DMS 273 (cell line): ENCODE measurements around the gene NXPH1.
A peak's percentile ranks its signal among the peaks of the same experiment; 100 is the strongest.

ENCODE experiments used
- DNase-seq: peaks from one replicate; lab custom pipeline; 2025; ENCODE audit not compliant: unreplicated experiment; lab: John Stamatoyannopoulos, UW

The NXPH1 gene

DNA sequence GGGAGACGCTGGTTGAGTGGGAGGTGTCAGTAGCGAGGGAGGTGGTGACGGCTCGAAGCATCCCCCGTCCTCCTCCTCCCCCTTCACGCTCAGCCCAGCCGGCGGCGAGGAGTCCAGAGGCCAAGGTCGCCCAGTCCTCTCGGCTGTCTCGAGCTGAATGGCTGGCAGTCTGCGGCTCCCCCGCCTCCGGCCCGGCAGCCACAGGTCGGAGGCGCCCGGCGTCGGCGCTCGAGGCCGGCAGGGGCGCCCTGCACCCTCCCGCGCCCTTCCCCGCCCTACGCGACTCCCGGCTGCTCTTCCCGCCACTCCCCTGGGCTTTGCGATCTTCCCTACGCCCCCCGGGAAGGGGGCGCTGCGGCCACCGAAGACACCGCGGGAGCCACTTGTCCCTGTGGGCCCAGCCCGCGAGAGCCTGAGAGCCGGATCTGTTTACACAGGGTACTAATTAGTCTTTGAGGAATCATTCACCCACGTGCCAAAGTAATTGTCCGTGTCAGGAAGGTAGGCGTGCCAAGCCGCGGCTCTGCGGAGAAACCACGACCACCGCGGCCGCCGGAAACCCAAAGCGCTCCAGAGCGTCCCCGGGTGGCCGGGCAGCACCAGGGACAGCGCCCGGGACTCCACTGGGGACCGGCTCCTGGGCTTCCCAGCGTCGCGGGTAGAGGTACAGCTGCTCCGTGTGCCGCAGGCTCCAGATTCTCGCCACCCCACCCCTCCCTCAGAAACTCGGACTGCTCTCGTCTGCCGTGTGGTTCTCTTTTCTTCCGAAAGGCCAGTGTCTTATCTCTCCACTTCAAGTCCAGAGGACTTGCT, at the start of gene NXPH1:
NXPH1 (plus strand) TSS at position 133 of the 813 bp plus-strand sequence.
- peak; percentile 89 for DNase-seq

DNA sequence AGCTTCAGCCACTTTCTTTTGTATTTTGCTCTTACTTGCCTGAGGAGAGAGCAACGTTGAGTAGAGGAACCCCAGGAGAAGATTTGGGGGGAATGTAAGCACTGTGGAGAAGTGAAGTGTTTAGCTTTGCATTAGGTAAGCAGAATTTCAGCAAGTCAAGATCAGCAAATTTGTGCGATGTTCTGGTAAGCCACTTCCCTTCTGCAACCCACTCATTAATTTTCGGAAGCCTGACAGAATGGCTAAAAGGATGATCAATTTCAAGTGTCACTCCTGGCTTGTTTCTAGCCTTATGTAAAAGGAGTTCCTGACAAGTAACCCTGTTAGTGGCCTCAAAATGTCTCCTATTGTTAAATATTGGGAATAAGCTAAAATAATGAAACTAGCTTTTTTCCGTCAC, 48.5 kb upstream of the NXPH1 start:
- no peak for DNase-seq

DNA sequence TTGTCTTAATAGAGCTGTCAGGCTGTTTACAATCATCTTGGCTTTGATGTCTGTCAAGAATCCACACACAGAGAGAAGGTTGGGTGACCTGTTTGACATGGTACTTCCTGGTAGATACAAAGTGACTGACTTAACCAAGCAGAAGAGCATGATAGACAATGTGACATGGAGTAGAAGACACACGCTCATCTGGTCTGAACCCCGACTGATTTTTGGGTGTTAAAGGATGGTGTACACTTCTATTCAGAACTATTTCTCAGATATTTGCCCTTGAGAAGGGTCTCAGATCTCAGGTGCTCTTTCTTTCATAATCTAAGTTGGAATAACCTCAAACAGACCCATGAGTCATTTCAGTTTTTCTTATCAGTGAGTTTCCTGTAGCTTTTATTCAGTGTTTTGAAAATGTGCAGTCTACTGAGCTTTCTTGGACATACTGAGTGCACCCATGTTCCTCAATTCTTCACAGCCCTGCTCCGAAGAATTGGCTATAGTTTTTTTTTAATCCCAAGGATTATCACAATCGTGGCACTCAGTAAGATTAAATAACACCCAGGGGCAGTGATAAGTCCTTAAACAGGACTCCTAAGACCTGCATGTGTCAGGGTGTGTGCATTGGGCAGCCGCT, 46.4 kb upstream of the NXPH1 start:
- no peak for DNase-seq

DNA sequence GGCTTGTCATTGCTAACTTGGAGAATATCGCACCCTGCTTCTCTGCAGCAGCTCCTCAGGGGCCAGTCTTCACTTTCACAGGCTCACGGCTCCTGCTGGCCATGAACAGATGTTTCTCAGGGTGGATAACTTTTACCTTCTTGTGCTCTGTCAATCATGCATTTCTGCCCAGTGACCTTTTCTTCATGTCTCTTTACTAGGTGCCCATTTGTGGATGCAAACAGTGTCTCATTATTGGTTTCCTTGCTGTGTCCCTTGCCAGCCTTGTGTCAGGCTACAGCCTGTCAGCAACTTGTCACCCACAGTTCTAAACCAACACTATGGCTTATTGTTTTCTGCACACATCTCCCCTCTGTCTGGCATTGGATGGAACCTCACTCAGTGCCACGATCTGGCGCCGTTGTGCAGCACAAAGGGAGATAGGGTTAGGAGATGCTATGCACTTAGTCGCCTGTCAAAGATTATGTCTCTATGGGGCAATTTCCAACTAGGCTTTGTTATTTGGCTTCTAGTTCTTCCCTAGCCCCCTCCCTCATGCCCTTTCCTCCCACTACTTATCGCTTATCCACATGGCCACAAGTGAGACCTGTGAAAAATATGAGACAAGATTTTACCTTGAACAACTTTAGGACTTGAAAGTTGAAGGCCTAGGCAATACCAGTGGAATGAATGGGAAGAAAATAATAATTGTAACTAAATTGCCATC, 45.7 kb upstream of the NXPH1 start:
- DNase-seq: peak; percentile 22

DNA sequence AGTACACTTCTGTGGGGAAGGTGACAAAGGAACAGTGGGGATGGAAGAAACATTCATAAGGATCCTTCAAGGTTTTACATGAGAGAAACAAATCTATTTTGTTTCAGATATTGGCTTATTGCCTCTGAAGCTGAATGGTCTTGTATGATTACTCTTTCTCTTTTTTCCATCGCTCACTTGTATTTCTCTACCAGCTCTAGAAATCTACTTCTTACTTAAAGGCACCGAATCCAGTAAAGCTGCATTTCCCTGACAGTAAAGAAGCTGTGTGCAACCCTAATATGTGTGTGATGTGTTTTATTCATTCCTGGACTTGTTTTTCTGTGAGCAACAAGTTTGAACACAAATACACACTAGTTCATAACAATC, 45.2 kb upstream of the NXPH1 start:
- no peak for DNase-seq

DNA sequence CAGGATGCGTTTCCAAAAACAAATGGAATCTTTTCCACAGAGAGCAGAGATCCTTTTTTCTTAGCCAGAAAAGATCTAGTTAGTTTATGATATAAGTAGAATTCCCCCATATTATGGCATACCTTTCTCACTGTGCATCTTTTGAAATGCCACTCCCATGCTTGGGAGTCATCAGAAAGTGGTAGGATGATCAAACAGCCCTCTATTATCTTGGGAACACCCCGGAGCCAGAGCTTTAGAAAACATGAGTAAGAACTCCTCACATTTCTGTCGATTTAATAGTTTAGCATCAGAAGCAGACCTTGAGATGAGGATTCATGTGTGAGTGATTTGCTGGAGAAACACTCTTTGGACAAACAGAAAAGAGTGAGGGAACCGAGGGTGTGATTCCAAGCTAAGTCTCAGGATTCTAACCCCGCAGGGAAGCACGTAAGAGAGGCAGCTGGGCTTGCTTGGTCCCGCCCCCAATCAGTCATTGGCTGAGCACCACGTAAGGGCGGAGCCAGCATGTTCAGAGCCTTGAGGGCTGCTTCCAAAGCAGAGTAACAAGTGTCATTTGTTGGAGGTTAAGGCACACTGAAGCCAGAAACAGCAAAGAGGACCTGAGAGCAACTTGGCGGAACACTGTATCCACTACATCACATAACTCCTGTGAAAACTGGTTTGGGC, 43.7 kb upstream of the NXPH1 start:
- peak; percentile 10 for DNase-seq

DNA sequence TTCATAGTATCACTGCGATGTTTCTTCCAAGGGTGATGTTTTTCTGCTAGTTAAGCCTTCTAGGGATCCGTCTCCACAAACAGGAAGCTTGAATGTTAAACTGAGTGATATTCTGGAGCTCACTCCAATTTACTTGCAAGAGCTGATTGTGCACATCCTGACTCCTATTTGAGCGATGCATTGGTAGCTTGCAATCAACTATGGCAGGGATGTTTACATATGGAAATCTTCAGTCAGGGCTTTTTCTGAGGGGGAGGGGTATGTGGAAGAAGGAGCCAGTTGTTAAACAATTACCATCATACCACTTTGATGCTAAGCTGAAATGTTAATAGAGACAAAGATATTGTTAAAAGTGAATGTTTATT, 43.2 kb upstream of the NXPH1 start:
- DNase-seq: no peak

DNA sequence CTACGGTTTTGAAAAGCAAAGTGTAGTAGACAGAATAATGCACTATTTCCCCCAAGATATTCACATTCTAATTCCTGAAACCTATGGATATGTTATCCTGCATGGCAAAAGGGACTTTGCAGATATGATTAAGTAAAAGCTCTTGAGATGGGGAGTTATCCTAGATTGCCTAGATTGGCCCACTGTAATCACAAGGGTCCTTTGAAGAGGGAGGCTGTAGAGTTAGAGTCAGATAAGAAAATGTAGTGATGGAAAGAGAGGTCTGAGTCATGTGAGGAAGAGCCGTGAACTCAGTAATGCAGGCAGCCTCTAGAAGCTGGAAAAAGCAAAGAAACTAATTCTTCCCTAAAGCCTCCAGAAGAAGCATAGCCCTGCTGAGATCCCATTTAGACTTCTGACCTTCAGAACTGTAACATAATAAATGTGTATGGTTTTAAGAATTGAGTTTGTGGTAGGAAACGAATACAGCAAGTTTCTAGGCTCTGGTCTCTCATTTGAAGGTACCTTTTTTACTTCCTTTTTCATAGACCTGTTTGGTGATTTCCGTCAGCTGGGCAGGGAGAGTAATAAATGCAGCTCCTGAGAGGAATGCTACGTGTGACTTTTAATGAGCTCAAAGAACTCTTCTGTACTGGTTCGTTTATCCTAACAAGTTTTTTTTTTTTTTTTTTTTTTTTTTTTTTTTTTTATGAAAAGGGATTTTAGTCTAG, 41.9 kb upstream of the NXPH1 start:
- no peak for DNase-seq

DNA sequence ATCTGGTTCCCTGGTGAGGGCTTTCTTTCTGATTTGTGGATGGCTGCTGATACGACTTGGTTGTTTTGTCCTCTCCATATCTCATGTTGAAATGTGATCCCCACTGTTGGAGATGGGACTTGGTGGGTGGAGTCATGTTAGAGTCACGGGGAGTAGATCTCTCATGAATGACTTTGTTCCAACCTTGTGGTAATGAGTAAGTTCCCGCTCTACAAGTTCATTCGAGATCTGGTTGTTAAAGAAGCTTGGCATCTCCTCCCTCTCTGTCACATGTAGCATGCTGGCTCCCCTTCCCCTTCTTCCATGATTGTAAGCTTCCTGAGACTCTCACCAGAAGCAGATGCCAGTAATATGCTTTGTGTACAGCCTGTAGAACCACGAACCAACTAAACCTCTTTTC, 37.1 kb upstream of the NXPH1 start:
- DNase-seq: no peak

DNA sequence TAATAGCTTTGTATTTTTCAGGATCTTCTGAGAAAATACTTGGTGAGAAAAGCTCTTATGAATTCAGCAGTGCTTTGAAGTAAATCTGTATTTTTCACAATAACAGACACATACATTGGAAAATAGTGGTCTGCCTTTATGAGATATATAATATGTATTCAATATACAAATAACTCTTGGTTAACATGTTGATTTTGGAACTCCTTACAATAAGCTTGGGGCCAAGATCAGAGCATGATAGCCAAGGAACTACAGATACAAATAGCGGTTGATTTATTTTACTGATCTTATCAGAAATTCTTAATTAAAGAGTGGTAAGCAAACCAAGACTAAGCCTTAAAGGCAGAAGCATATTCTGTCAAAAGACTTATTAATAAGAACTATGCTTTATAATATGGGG, 24.5 kb upstream of the NXPH1 start:
- no peak for DNase-seq

DNA sequence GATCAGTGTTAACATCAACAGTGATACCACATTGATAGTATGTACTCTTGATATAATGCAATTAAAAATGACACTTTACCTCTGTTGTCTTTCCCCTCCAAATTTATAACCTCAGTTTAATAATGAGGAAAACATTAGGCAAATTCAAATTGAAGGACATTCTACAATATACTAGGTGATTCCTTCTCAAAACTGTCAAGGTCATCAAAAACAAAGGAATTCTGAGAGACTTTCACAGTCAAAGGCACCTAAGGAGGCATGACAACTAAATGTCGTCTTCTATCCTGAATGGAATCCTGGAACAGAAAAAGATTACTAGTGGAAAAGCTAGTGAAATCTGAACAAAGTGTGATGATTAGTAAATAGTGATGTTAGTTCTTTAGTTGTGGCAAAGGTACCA, 22.3 kb upstream of the NXPH1 start:
- DNase-seq: no peak

DNA sequence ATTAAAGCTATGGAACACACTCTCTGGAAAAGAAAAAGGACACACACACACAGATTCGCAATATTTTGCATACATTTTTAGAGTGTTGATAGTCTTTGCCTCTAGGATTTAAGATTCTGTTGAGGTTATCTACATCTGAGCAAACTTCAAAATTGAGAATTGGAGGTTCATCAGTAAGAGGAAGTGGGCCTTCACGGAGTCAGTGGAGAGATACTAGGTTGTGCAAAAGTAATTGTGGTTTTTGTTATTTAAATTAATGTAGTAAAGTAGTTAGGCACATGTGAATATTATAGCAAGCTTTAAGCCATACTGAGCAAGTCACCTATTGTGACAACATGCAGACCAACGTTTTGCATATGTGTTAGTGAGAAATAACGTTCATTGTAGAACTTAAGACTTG, 19.8 kb upstream of the NXPH1 start:
- DNase-seq: no peak

DNA sequence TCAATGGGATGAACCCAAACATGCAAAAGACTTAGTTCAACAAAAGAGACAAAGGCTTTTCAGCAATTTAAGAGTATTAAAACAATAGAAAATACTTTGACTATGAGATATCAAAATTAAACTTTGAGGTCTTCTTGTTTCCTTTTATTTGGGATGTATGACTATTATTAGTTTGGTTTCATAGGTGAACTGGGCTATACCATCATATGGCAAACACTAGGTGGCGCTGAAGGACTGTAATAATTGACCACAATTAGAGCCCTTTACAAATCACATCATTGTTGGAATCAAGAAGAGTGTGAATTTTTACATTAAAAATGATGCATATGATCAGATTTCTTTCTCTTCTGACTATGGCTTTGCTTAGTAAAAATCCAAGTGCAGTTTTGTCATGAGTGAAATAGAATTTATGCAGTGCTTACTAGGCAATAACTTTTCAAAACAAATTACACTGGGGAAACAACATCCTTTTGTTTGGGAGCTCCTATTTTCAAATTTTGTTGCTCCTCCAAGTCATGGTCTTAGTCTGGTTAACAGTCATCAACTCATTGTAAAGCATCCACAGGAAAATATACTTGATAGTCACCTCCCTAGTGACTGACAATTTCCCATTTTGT, 14.7 kb upstream of the NXPH1 start:
- peak; percentile 91 for DNase-seq

DNA sequence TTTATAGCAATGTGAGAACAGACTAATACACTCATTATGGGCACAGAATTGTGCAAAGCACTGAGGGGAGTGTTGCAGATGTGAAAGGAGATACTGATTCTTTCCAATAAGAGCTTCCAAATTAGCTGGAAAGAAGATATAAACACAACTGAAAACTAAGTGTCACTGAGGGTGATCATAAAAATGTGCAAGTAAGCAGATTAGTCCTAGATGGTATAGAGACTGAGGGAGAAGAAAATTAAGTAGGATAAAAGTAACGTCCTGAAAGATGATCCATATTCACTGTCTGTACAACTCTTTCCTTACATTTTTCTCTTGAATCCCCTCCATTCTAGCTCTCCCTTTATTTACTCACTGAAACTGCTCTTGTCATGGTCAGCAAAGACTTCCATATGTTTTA, 11.2 kb upstream of the NXPH1 start:
- no peak for DNase-seq

DNA sequence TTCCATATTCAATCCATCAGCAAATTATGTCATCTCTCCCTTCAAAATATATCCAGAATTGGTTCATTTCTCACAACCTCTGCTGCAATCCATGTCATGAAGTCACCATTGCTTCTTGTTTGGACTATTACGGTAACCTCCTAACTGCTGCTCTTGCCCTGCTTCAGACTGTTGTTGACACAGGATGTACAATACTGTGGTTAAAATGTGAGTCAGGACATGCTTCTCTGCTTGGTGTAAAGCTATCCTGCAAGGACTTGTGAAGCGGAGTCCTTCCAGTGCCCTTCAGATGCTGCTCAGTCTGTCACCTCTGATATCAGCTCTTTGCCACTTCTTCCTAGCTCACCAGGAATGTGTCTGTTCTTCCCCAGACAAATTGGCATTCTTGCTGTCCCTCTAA, 10.4 kb upstream of the NXPH1 start:
- DNase-seq: no peak

DNA sequence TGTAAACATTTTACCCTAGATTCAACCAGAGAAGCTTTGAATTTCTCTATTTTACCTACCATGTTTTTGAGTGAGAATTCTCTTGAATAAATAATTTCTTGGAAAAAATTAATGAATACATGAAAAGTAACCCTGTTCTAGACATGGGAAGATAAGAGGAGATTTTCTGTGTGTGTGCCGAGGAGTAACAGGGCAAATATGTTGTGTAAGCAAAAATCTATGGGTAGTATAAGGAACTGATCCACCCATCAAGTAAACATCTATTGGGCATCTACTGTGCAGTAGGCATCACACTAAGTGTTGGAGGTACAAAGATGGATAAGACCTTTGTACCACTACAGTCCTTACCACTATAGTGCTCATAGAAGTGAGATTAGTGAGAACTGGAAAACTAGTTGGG, 8.2 kb upstream of the NXPH1 start:
- DNase-seq: no peak

DNA sequence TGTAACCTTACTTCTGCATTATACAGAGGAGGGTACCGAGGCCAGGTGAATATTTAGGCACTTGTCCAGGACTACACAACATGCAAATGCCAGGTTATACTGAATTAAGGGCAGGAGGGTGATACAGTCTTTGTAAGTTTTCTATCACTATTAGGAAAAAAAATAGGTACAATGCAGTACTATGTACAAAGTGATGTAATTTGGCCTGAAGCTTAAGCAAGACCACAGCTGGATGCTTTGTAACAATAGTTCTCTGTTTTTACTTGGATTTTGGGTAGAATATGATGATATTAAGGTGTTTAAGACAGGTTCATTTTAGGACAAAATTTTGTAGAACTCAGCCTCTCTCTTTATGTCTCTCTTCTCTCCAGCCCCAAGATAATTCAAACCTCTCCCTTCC, 2.8 kb upstream of the NXPH1 start:
- DNase-seq: no peak

DNA sequence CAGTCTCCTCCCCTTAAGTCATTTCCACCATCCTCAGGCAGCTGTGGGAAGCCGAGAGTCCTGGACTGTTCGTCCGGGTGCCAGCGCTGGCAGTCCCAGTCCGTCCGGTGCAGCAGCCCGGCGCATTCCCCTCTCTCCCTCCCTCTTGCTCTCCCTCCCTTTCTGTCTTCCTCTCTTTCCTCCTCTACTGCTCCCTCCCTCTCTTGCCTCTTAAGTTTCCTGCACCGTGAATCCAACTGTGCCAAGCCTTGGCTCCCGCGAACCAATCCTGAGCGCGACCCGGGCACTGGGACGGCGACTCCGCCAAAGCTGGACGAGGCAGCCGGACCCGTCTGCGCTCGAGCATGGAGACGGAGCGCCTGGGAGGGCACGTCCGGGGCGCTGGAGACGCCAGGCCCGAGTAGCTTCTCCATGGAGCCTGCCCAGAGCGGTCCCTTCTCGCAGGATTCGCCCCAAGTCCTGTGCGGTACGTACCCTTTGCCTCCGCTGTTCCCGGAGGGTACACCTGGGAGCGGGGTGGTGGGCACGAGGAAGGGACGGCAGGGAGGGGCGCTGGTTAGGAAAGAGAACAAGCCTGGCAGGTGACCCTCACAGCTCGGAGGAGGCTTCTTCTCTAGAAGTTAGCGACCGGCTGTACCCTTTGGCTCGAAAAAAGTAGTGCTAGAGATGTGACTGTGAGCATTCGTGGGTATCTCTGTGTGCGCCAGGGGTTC, 1.0 kb downstream of the NXPH1 start:
- peak; percentile 84 for DNase-seq

DNA sequence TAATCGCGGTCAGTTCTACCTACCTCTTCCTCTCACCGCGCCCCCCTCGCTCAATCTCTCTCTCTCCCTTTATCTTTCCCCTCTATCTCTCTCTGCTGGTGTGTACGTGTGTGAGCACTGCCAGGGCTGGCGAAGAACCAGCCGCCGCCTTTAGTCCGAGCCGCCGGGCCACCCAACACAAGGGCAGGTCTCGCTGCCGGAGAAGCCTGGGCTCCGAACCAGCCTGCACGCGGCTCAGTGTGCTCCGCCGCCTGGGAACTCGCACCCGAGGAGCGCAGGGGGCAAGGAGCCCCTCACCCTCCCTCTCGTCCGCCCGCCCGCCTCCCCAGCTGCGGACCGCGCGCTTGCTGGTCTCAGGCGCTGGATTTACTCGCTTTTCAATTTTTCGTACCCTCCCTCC, 1.7 kb downstream of the NXPH1 start:
- no peak for DNase-seq
